C4-2B (cell line): ENCODE measurements around the gene PTPRCAP.

Experiments
- H3K27ac ChIP-seq: fragments of 450-650 bp; 2 replicates; pipeline ENCODE4 v1.5.1; 2017
- ZFX ChIP-seq: fragments of 450-650 bp; IDR thresholded peaks from 2 replicates; pipeline ENCODE4 v1.6.1; 2017
- TF ChIP-seq, protein P1 (sequence below): fragments of 450-650 bp; conservative IDR thresholded peaks from 2 replicates; pipeline ENCODE4 v1.5.1; 2017; ENCODE audit warnings: mild to moderate bottlenecking

Gene PTPRCAP

GRCh38 chr11:67410984-67411784 lies 26.3 kb downstream of the PTPRCAP start:
- TF ChIP-seq, protein P1, sequence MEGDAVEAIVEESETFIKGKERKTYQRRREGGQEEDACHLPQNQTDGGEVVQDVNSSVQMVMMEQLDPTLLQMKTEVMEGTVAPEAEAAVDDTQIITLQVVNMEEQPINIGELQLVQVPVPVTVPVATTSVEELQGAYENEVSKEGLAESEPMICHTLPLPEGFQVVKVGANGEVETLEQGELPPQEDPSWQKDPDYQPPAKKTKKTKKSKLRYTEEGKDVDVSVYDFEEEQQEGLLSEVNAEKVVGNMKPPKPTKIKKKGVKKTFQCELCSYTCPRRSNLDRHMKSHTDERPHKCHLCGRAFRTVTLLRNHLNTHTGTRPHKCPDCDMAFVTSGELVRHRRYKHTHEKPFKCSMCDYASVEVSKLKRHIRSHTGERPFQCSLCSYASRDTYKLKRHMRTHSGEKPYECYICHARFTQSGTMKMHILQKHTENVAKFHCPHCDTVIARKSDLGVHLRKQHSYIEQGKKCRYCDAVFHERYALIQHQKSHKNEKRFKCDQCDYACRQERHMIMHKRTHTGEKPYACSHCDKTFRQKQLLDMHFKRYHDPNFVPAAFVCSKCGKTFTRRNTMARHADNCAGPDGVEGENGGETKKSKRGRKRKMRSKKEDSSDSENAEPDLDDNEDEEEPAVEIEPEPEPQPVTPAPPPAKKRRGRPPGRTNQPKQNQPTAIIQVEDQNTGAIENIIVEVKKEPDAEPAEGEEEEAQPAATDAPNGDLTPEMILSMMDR: no peak
- no peak for TF ChIP-seq ZFX
- H3K27ac ChIP-seq: no peak overlapping the region

DNA sequence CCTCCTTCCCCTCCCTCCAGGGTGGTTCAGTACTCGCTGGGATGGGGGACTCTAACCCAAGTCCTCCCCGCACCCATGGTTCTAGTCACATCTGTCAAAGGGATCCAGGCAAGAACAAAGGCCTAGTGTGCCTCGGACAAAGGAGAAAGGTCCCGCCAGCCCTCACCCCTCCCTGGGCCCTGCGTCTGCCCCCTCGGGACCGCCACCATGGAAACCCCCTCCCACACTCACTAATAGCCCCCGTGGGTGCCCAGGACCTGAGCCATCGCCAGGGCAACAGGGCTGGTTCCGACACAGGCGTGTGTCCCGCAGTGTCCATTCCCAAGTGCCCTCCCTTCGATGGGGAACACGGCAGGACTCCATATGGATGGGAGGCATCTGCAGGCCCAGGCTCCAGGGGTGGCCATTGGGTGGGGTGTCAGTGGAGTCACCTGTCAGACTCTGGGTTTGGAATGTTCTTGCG lies 27.1 kb downstream of the PTPRCAP start:
- no peak overlapping the region for H3K27ac ChIP-seq
- no peak for TF ChIP-seq ZFX
- TF ChIP-seq, protein P1: no peak

GRCh38 chr11:67409781-67410368 lies 27.6 kb downstream of the PTPRCAP start:
- no peak for TF ChIP-seq ZFX
- TF ChIP-seq, protein P1: no peak
- H3K27ac ChIP-seq: no peak overlapping the region

DNA sequence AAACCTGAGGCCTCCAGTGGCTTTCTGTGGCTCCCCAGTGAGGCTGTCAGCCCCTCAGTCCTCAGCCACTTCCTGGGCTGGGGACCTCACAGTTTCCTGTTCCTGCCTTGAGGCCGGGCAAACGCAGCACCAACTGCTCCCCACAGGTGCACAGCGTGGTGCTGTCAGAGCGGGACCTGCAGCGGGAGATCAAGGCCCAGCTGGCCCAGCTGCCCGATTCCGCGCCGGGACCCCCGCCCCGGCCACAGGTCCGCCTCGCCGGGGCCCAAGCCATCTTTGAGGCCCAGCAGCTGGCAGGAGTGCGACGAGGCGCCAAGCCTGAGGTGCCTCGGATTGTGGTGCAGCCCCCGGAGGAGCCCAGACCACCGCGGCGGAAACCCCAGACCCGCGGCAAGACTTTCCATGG lies 28.2 kb downstream of the PTPRCAP start:
- no peak for TF ChIP-seq ZFX
- TF ChIP-seq, protein P1: no peak
- H3K27ac ChIP-seq: no peak overlapping the region

DNA sequence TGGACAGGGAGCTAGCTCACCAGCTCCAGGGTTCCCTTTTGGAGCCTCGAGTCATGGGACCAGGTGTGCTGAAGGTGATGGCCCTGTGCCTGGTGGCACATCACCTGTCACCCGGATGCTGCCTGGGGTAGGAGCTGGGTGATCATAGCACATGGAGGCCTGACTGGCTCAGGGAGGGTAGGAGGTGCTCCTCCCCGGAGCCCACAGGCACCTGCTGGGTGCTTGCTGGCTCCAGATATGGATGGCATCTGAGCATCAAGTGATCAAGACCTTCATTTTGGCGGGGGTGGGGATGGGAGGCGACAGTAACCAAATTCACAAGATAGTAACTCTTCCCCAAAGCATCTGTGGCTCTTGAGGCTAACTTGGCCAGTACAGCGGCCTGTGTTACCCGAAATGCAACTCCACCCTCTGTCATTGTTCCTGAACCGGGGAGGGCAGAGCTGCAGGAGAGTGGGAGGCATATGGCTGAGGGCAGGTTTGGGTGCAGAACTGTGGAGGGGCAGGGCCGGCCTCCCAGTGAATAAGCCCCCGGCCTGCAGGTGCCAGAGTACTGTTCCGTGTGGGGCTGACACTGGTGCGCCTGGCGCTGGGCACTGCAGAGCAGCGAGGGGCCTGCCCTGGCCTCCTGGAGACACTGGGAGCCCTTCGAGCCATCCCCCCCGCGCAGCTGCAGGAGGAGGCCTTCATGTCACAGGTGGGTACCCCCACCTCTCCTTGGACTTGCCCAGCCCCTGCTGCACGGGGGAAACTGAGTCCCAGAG lies 28.9 kb downstream of the PTPRCAP start:
- H3K27ac ChIP-seq: no peak overlapping the region

DNA sequence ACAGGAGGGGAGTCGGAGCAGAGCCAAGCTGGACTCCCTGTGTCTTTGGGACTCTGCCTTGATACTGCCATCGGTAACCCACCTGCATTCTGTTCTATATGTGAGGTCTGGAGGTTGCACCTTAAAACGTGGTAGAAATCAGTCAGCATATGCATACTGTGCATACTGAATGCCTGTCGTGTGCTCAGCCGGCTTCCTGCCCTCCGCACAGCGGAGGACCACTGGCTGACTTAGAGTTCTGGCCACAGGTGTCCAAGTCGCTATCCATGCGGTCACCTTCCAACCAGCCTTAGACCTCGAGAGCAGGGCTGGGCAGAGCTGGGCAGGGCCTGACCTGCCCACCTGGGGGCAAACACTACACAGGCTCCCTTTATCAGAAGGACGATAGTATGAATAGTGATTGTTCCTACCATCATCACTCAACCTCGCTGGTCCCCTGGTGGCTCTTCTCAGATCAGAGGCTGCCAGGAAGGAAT lies 29.8 kb downstream of the PTPRCAP start:
- H3K27ac ChIP-seq: no peak overlapping the region
- no peak for TF ChIP-seq ZFX
- TF ChIP-seq, protein P1: no peak

More for the DNA sequence above, 28.9 kb downstream of the PTPRCAP start:
- TF ChIP-seq, protein P1: no peak
- no peak for TF ChIP-seq ZFX
